ENCODE measurements around the gene IL21R. TPM values are rescaled to one million over a fixed set of nuclear protein-coding genes. Genes with fewer than 3 reads are reported as not detected.

Gene IL21R
- total and polyA plus RNA-seq, 2 donors (not counting 3 experiments of a cell fraction or from before 2014, with no cell fraction given), result 0.03 TPM; not detected in 1

DNA sequence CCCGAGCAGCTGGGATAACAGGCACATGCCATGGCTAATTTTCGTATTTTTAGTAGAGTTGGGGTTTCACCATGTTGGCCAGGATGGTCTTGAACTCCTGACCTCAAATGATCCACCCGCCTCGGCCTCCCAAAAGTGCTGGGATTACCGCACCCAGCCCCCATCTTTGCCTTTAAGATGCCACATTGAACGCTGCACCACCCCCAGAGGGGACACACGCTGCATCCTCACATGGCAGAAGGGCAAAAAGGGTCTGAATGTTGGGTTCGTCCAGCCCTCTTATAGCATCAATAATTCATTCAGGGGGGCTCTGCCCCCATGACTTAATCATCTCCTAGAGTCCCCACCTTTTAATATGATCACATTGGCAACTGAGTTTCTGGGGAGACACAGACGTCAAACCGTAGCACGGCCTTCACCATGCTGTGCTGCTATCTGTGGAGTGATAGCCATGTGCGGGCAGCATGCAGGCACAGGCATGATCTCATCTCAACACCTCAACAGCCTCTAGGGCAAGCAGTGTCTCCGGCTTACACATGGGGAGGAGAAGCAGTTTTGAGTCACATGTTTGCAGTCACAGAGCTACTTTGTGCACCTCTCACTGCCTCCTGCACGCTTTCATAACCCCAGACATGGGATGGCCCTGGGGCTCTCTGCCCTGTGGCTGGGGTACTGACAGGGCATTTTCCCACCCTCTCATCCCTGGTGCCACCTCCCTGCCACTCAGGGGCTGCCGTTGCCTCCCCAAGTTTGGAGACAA lies 30.0 kb downstream of the IL21R start:
- no peaks in the 10 kb centered on the region for H4K20me1 ChIP-seq (replicated peaks; ENCODE audit: control insufficient read depth, extremely low read depth, insufficient read depth, low read length)
- no peak overlapping the region for H3K4me3 ChIP-seq (replicated peaks in 1 of 3; ENCODE audit: insufficient read depth in 1 of 3, low read depth in 1 of 3, low read length in 3 of 3)
- dilution Hi-C loops (cut with MboI; ENCODE audit: extremely low pct_ligation_motif_present, low sequenced_read_pairs) (no loop called here), intact Hi-C loops (cut with micrococcal nuclease) (no loop called here)
- no peak for FAIRE-seq
- no peak overlapping the region for H3K27ac ChIP-seq (ENCODE audit: insufficient read depth, low read depth, low read length)
- no peak overlapping the region for H3K4me2 ChIP-seq (ENCODE audit: insufficient read depth, low read length)
- CTCF ChIA-PET, result interaction anchor here (1.1 kb wide), 1 partner anchor 16 kb away, joined by 3 read pairs; no protein-coding TSS in a partner anchor
- POLR2A ChIA-PET, result no interaction called here
- no peaks in the 10 kb centered on the region for H3K9me3 ChIP-seq (replicated peaks; ENCODE audit: control insufficient read depth, insufficient read depth, low read length)
- H2AFZ ChIP-seq (ENCODE audit: low read depth, low read length), result no peak overlapping the region
- H3K36me3 ChIP-seq (ENCODE audit: control insufficient read depth in 2 of 2, extremely low read depth in 1 of 2, insufficient read depth in 2 of 2, low read length in 2 of 2), result no peaks in the 10 kb centered on the region
- TF ChIP-seq POLR2A (IDR thresholded peaks at IDR 0.05; ENCODE audit: low read depth, low read length) (no peak), GATA2 (IDR thresholded peaks at IDR 0.05; ENCODE audit: insufficient read depth, insufficient read length, low read depth, low read length) (no peak), FOS (IDR thresholded peaks at IDR 0.05; ENCODE audit: borderline replicate concordance, insufficient read depth, low read length) (no peak), MYC (IDR thresholded peaks at IDR 0.05; ENCODE audit: low read depth, low read length) (no peak), EZH2 (IDR thresholded peaks at IDR 0.05; ENCODE audit: borderline replicate concordance, low read depth, low read length, severe bottlenecking) (no peak), CTCF (IDR thresholded peaks at IDR 0.05; ENCODE audit: extremely low read depth in 1 of 2, insufficient read depth in 1 of 2, low read depth in 1 of 2, low read length in 2 of 2) (no peak), POLR2AphosphoS5 (IDR thresholded peaks at IDR 0.05; ENCODE audit: insufficient read depth, low read depth, low read length) (no peak), JUN (IDR thresholded peaks at IDR 0.05; ENCODE audit: borderline replicate concordance, insufficient read depth, insufficient read length, low read depth) (no peak), MAX (IDR thresholded peaks at IDR 0.05; ENCODE audit: insufficient read depth, insufficient read length) (no peak)
- H3K9ac ChIP-seq (replicated peaks; ENCODE audit: extremely low read depth, insufficient read depth, low read length), result no peak overlapping the region
- H3K79me2 ChIP-seq (ENCODE audit: control insufficient read depth, insufficient read depth, low read length), result no peaks in the 10 kb centered on the region
- H3K9me1 ChIP-seq (replicated peaks; ENCODE audit: control insufficient read depth, extremely low read depth, insufficient read depth, low read length), result no peaks in the 10 kb centered on the region
- H3K27me3 ChIP-seq (ENCODE audit: control insufficient read depth in 2 of 2, insufficient read depth in 2 of 2, low read length in 2 of 2), result no peaks in the 10 kb centered on the region
- H3K4me1 ChIP-seq (ENCODE audit: control insufficient read depth, extremely low read depth, insufficient read depth, low read length), result no peaks in the 10 kb centered on the region
- no peak for DNase-seq (ENCODE audit: low read depth, low spot score)
- no TSS peak for BruUV-seq (replicated peaks)
